SJCRH30 (cell line): ENCODE data around the gene MED13L. TPM values are rescaled to one million over a fixed set of nuclear protein-coding genes. Genes with fewer than 3 reads are reported as not detected.
"Not testable (repeated sequence)": the region's sequence is repeated elsewhere in the genome, so short reads cannot be mapped to it uniquely, and the experiment has no call there.

Experiments
- DNase-seq, 2 experiments: peaks; one replicate each; pipeline ENCODE4 v3.0.0-alpha.2; 2015 to 2020
- H3K27ac ChIP-seq: fragments of 250-450 bp; sonication (Bioruptor Pico); 2 replicates; pipeline ENCODE4 v1.5.1; 2020; ENCODE audit warnings: mild to moderate bottlenecking, moderate library complexity
- H3K27me3 ChIP-seq: fragments of 250-450 bp; sonication (Bioruptor Pico); 2 replicates; pipeline ENCODE4 v1.5.1; 2020; ENCODE audit warnings: mild to moderate bottlenecking, moderate library complexity
- H3K36me3 ChIP-seq: fragments of 250-450 bp; sonication (Bioruptor Pico); 2 replicates; pipeline ENCODE4 v1.5.1; 2020; ENCODE audit warnings: mild to moderate bottlenecking, moderate library complexity
- H3K4me1 ChIP-seq: fragments of 250-450 bp; sonication (Bioruptor Pico); 2 replicates; pipeline ENCODE4 v1.5.1; 2020; ENCODE audit warnings: mild to moderate bottlenecking, moderate library complexity
- H3K4me3 ChIP-seq: fragments of 250-450 bp; sonication (Bioruptor Pico); 2 replicates; pipeline ENCODE4 v1.5.1; 2020; ENCODE audit warnings: mild to moderate bottlenecking, moderate library complexity
- H3K9me3 ChIP-seq: fragments of 250-450 bp; sonication (Bioruptor Pico); replicated peaks from 2 replicates; pipeline ENCODE4 v1.5.1; 2020; ENCODE audit warnings: mild to moderate bottlenecking, moderate library complexity
- total RNA-seq: library from RNA; depleted of rRNA; stranded (reverse); fragments of >200 nt; shearing (Covaris generic); gene quantifications from 2 replicates; pipeline ENCODE4 v1.2.3, GENCODE V29; 2014

The MED13L gene
- total RNA-seq, 1 experiment from 2014 or later: 62.0 TPM

DNA sequence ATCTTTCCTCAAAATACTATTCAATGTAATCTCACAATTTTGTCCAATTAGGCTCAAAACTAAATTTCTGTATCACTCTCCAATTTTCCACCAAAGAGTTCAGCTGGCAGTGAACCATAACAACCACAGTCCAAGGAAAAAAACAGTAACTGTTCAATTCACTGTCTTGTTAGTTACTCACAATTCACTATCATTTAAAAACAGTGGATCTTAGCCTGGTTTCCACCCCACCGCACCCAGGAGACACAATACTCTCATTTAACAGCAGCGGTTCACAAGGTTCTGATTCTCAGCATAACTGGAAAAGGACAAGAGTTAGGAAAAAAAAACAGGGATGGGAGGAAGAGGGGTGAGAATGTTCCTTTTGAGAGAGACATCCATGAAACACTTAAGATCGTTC, 40.5 kb downstream of the MED13L start:
- Histone ChIP-seq H3K4me1 (peaks cover 8% of the 10 kb centered on the region; the same call in 1 of the 2 replicates), H3K4me3 (no peak overlapping the region), H3K27me3 (no peaks in the 10 kb centered on the region), H3K36me3 (peaks cover 3% of the 10 kb centered on the region; the same call in 1 of the 2 replicates), H3K27ac (no peak overlapping the region), H3K9me3 (no peaks in the 10 kb centered on the region)
- DNase-seq: no peak

DNA sequence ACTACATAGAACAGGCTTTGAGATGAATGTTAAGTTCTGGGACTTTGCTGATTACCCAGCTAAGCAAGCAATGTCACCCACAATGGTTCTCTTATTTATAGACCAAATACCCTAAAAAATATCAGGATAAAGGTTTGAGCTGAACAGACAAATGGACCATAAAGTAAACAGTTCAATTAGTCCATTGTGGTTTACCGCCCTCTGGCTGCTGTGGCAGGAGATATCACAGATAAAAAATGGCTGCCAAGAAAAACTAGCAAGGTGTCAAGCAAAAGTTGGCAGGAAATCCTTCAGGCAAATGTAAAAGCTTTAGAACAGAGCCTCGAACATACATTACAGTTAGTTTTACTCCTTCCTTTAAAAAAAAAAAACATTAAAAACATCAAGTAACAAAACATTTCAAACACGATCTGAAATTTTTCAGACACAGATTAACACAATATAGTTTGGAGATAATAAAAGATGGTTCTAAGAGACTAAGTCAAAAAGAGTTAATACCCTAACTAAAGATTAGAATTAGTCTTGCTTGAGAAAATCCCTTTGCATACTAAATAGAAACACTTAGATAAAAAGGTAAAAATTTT, 41.3 kb downstream of the MED13L start:
- H3K4me3 ChIP-seq: no peak overlapping the region
- H3K9me3 ChIP-seq: no peaks in the 10 kb centered on the region
- H3K27ac ChIP-seq: no peak overlapping the region
- H3K27me3 ChIP-seq: no peaks in the 10 kb centered on the region
- DNase-seq: peak; percentile 43 to 71
- H3K4me1 ChIP-seq: peaks cover 8% of the 10 kb centered on the region; the same call in 1 of the 2 replicates
- H3K36me3 ChIP-seq: peaks cover 3% of the 10 kb centered on the region; the same call in 1 of the 2 replicates

DNA sequence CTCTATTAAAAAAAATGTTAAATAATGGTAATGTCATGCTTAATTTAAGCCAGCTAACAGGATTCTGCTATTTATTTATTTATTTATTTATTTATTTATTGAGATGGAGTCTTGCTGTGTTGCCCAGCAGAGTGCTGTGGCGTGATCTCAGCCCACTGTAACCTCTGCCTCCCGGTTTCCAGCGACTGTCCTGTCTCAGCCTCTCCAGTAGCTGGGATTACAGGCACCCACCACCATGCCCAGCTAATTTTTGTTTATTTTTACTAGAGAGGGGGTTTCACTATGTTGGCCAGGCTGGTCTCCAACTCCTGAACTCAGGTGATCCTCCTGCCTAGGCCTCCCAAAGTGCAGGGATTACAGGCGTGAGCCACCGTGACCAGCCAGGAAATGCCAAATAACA, 43.3 kb downstream of the MED13L start:
- not testable (repeated sequence) for H3K9me3 ChIP-seq, H3K4me3 ChIP-seq, DNase-seq, H3K4me1 ChIP-seq, H3K27me3 ChIP-seq, H3K27ac ChIP-seq, H3K36me3 ChIP-seq

DNA sequence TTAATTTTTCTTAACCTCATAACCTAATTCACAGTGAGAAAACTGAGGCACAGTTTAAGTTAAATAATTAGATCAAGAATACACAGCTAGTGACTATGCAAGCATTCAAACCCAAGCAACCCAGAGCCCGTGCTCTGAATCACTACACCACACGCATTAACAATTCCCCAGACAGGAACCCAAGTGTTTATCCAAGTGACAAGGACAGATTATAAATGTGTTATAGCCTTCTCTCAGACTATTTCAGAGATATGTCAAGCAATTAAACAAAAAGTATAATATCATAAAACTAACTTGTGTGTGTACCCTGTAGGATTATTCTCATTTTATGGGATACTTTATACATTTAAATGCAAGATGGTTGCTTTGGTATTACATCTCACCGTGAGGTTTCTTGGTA, 43.8 kb downstream of the MED13L start:
- Histone ChIP-seq H3K4me3 (no peak overlapping the region), H3K27ac (no peak overlapping the region), H3K9me3 (no peaks in the 10 kb centered on the region), H3K27me3 (no peaks in the 10 kb centered on the region), H3K4me1 (peaks cover 8% of the 10 kb centered on the region; the same call in 1 of the 2 replicates), H3K36me3 (peaks cover 5% of the 10 kb centered on the region; the same call in 1 of the 2 replicates)
- no peak for DNase-seq

DNA sequence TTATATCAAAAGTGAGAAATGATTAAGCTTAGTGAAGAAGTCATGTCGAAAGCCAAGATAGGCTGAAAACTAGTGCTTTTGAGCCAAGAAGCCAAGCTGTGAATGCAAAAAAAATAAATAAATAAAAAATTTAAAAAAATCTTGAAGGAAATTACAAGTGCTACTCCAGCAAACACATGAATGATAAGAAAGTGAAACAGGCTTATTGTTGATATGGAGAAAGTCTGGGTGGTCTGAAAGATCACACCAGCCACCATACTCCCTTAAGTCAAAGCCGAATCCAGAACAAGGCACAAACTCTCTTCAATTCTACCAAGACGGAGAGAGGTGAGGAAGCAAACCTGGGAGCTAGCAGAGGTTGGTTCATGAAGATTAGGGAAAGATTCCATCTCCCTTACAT, 49.7 kb downstream of the MED13L start:
- no peak for DNase-seq
- no peaks in the 10 kb centered on the region for H3K9me3 ChIP-seq
- H3K36me3 ChIP-seq: 0 out of 2 replicates have a peak, but pooled peaks cover 2% of the 10 kb centered on the region
- H3K4me1 ChIP-seq: no peaks in the 10 kb centered on the region
- no peak overlapping the region for H3K4me3 ChIP-seq
- H3K27ac ChIP-seq: no peak overlapping the region
- no peaks in the 10 kb centered on the region for H3K27me3 ChIP-seq

DNA sequence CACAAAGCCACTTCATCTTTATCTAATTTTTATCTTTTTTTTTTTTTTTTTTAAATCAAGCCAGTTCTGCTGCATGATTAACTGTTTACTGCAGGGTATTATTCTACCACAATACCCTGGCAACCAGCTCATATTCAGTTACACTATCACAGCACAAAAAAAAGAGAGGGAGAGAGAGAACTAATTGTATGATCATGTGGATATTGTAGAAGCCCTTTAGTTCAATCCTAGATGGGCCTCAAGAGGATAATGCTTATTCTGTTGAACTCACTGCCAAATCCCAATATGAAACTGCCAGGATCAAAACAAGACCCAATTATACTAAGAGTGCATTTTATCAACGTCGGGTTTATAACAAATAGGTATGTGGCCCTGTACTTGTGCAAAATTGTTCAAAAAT, 51.5 kb downstream of the MED13L start:
- Histone ChIP-seq H3K4me3 (no peak overlapping the region), H3K27ac (no peak overlapping the region), H3K36me3 (0 out of 2 replicates have a peak, but pooled peaks cover 2% of the 10 kb centered on the region), H3K27me3 (no peaks in the 10 kb centered on the region), H3K4me1 (no peaks in the 10 kb centered on the region), H3K9me3 (no peaks in the 10 kb centered on the region)
- DNase-seq: no peak

DNA sequence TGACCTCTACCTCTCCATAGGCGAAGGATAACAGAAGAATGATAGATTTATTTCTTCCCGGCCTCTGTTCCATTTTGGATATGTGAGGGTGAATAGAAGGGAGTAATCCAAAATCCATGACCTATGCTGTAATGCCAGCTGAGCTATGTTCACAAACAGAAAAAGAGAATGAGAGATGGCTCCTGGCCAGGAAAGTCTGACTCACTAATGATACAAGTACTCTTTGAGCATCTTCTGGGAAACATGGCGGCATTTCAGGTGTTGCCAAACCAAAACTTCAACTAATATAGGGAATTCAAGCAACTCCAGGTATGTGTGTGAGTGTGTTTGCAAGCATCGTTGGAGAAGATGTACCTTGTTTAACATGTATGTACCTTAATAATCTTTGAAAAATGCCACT, 55.1 kb downstream of the MED13L start:
- Histone ChIP-seq H3K27ac (no peak overlapping the region), H3K27me3 (no peaks in the 10 kb centered on the region), H3K4me3 (no peak overlapping the region), H3K9me3 (no peaks in the 10 kb centered on the region), H3K4me1 (no peaks in the 10 kb centered on the region), H3K36me3 (no peaks in the 10 kb centered on the region)
- DNase-seq: peak; percentile 16 to 44

DNA sequence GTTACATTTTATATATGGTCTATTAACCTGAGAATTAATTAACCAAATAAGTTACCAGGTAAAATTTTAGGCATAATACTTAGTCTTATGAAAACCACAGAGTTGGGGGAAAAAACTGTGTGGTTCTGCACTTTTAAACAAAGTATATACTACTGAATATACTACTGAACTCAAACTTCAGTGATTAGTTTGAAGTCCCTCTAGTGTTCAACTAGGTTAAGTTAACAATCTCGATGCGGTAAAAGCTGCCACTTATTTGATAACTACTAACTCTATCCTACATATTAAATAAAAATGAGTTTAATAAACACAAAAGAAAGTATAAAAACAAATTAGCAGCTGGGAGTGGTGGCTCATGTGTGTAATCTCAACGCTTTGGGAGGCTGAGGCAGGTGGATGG, 56.7 kb downstream of the MED13L start:
- H3K4me1 ChIP-seq: no peaks in the 10 kb centered on the region
- no peak for DNase-seq
- no peaks in the 10 kb centered on the region for H3K9me3 ChIP-seq
- no peaks in the 10 kb centered on the region for H3K36me3 ChIP-seq
- no peak overlapping the region for H3K4me3 ChIP-seq
- no peak overlapping the region for H3K27ac ChIP-seq
- H3K27me3 ChIP-seq: no peaks in the 10 kb centered on the region

DNA sequence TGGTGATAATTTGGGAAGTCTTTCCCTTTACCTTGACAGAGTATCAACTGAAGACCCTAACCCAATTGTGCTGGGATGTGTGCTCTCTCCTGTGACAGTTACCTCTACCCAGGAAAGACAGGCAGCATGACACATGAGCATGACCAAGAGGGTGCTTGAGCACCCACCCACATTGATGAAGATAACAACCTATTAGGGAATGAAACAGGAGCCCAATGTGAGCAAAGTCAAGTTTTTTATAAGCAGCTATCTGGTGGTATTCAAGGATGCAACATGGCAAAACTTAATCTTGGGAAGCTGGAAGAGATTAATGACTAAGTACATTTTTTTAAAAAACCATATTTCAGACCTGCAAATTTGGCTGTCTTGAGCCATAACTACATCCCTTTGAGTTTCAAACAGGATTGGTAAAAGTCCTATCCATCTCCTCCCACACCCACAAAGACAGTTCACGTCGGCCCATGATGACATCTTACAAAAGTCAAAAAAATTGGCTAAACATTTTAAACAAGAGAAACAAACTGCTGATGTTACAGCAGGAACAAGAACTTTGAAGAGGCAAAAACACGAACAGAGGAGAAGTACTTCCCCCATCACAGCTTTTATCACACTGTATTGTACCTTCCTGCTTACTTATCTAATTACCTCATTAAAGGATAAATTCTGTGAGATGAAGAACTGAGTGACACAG, 60.3 kb downstream of the MED13L start:
- no peak for DNase-seq
- no peaks in the 10 kb centered on the region for H3K27me3 ChIP-seq
- H3K36me3 ChIP-seq: no peaks in the 10 kb centered on the region
- H3K4me1 ChIP-seq: no peaks in the 10 kb centered on the region
- no peak overlapping the region for H3K4me3 ChIP-seq
- H3K9me3 ChIP-seq: no peaks in the 10 kb centered on the region
- no peak overlapping the region for H3K27ac ChIP-seq

DNA sequence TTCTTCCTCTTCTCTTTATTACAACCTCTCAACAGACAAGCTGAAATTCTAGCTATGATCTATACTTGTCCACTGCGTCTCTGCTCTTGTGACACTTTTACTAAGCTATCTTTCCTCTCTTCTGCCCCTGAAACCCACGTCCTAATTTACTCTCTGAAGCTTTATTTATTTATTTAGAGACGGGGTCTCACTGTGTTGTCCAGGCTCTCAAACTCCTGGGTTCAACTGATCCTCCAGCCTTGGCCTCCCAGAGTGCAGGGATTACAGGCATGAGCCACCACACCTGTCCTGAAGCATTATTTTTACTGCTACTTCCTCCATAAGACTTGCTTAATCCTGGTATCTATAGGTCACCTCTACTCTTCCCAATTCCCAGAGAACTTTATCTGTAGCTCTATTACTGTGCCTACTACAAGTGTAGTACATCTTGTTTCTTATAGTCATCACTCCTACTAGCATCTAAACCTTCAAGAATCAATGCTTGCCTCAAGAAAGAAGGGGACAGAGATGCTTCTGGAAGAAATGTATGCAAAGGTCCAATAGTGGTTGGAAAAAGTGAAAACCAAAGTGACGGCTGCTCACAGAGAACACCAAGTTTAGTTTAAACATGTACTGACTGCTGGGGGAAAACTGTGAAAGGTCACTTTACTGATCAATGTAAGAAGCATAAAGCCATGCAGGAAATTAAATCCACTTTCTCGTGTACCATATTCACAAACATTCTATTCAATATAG, 61.3 kb downstream of the MED13L start:
- no peaks in the 10 kb centered on the region for H3K4me1 ChIP-seq
- no peaks in the 10 kb centered on the region for H3K9me3 ChIP-seq
- no peaks in the 10 kb centered on the region for H3K36me3 ChIP-seq
- no peak overlapping the region for H3K27ac ChIP-seq
- H3K27me3 ChIP-seq: no peaks in the 10 kb centered on the region
- no peak overlapping the region for H3K4me3 ChIP-seq
- DNase-seq: no peak

DNA sequence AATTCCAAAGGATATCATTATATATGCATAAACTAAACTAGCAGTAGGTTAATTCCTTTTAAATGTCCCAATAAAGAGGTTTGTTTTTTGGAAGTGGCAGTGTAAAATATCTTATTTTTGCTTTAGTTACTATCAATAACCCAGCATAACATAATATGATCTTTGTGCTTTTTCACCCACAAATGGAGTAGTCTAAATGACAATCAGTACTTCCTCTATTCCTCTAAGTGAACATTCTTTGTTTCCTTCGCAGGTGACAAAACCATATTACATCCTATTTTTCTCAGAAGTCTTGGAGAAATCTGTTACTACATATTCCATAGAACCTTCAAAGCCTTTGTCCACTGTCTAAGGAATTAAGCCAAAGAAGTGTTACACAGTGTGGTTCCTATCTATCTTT, 62.5 kb downstream of the MED13L start:
- no peaks in the 10 kb centered on the region for H3K4me1 ChIP-seq
- H3K27ac ChIP-seq: no peak overlapping the region
- H3K36me3 ChIP-seq: no peaks in the 10 kb centered on the region
- H3K27me3 ChIP-seq: no peaks in the 10 kb centered on the region
- DNase-seq: no peak
- no peaks in the 10 kb centered on the region for H3K9me3 ChIP-seq
- H3K4me3 ChIP-seq: no peak overlapping the region

DNA sequence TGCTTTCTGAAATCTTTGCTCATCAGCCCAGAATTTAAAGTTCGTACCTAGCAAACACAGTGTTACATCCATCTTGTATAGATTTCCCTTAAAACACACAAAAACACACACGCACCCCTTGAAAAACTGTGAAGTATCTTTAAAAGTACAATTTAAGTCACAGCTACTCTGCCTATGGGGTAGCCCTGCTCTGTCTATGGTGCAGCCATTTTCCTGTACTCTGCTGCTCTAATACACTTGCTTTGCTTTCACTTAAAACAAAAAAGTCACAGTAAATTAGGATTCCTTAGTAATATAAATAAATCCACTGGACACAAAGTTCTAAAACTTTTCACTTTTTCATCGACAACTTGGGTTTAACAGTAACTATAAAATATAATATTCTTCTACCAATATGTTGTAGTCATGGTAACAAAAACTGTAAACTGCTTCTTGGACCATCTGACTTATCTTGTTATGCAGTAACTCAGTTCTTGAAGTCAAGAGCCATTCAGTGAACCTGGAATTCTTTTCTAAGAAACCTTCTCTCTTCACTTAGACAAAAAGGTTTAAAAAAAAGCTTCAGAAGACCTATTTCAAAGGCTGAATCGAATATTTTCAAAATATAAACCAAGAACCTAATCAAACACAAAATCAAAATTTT, 63.5 kb downstream of the MED13L start:
- Histone ChIP-seq H3K36me3 (no peaks in the 10 kb centered on the region), H3K27me3 (no peaks in the 10 kb centered on the region), H3K9me3 (no peaks in the 10 kb centered on the region), H3K4me3 (no peak overlapping the region), H3K4me1 (no peaks in the 10 kb centered on the region), H3K27ac (no peak overlapping the region)
- no peak for DNase-seq

DNA sequence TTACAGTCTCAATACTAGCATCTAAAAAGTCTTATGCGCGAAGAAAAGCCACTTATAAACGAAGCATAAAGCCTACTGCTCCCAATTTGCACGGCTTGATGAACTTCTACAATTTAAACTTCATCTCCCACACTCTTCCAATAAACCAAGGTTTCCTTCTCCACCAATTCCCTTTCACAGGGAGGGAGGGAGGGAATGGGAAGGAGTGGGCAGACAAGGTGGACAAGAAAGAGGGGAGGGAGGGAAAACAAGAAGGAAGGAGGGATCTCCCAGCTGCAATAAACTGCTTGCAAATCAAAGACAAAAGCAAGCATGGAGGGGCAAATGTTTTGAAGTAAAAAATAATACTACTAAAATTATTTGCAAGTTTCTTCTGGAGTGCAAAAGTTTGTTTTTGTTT, 64.5 kb downstream of the MED13L start:
- Histone ChIP-seq H3K27ac (no peak overlapping the region), H3K27me3 (no peaks in the 10 kb centered on the region), H3K4me3 (no peak overlapping the region), H3K9me3 (no peaks in the 10 kb centered on the region), H3K4me1 (no peaks in the 10 kb centered on the region), H3K36me3 (no peaks in the 10 kb centered on the region)
- DNase-seq: no peak

DNA sequence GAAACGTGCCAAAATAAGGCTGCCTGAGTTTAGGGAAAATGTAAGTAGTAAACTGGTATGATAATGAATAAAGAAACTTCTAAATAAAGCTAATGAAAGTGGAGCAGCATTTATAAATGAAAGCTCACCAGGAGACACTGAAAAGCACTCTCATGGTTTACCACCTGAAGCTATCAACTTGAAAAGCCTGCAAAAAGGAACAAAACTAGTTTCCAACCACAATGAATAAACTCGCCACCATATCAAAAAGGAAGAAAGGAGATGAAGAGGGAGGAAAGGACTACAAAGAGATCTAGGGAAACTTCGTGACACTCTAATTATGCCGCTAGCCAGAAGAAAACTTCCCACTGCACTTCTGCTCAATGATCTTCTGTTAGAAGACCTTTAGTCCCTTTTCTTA, 66.7 kb downstream of the MED13L start:
- Histone ChIP-seq H3K27ac (no peak overlapping the region), H3K27me3 (no peaks in the 10 kb centered on the region), H3K9me3 (no peaks in the 10 kb centered on the region), H3K36me3 (no peaks in the 10 kb centered on the region), H3K4me3 (no peak overlapping the region), H3K4me1 (no peaks in the 10 kb centered on the region)
- no peak for DNase-seq

DNA sequence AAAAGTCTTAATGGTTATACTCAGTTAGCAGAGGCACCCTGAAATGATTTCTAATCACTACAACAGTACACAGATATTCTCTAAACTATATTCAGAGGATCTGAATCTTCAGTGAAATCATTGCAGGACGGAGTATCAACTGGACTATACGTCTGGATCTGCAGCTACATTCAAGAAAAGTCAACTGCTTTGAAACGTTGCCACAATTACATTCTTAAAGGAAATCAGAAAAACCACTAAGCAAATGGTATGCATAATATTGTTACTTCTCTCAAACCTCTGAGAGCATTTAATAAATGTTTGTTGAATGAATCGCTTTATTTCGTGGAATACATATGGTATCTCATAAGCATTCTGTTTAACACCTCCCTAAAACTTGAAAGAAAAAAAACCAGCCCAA, 67.4 kb downstream of the MED13L start:
- H3K4me3 ChIP-seq: no peak overlapping the region
- H3K27me3 ChIP-seq: no peaks in the 10 kb centered on the region
- H3K27ac ChIP-seq: no peak overlapping the region
- no peaks in the 10 kb centered on the region for H3K9me3 ChIP-seq
- no peaks in the 10 kb centered on the region for H3K4me1 ChIP-seq
- no peak for DNase-seq
- no peaks in the 10 kb centered on the region for H3K36me3 ChIP-seq
